Chondrocyte (in vitro differentiated cells): ENCODE data around the gene ALOX12. TPM values are rescaled to one million over a fixed set of nuclear protein-coding genes. Genes with fewer than 3 reads are reported as not detected.

Source experiments
- DNase-seq: peaks from one replicate; pipeline ENCODE4 v3.0.0; 2021; ENCODE audit warnings: mixed read lengths, low spot score
- H3K27ac Mint-ChIP-seq: one replicate; pipeline ENCODE4 v1.8.0; 2021; ENCODE audit warnings: mild to moderate bottlenecking, moderate library complexity, mixed read lengths; ENCODE audit not compliant: unreplicated experiment
- H3K27me3 Mint-ChIP-seq: 2 replicates; pipeline ENCODE4 v1.8.0; 2021; ENCODE audit warnings: low read depth, mixed read lengths
- H3K36me3 Mint-ChIP-seq: 2 replicates; pipeline ENCODE4 v1.8.0; 2021; ENCODE audit warnings: low read depth, mixed read lengths
- H3K4me1 Mint-ChIP-seq: 2 replicates; pipeline ENCODE4 v1.8.0; 2021; ENCODE audit warnings: low read depth, mild to moderate bottlenecking, mixed read lengths
- H3K4me3 Mint-ChIP-seq: one replicate; pipeline ENCODE4 v1.8.0; 2021; ENCODE audit warnings: mild to moderate bottlenecking, moderate library complexity, mixed read lengths; ENCODE audit not compliant: unreplicated experiment
- H3K9me3 Mint-ChIP-seq: 2 replicates; pipeline ENCODE4 v1.8.0; 2021; ENCODE audit warnings: low read depth, mixed read lengths
- total RNA-seq: library from RNA; stranded (reverse); gene quantifications from 3 replicates; pipeline ENCODE4 v1.2.1, GENCODE V29; 2021
- TF ChIP-seq, protein P1 (sequence below): fragments of 200-600 bp; sonication (generic); IDR thresholded peaks from 2 replicates; pipeline ENCODE4 v1.5.0; 2021; ENCODE audit warnings: antibody characterized with exemption, mild to moderate bottlenecking, moderate library complexity

Gene ALOX12
- total RNA-seq, 1 donor from 2014 or later: not detected

DNA sequence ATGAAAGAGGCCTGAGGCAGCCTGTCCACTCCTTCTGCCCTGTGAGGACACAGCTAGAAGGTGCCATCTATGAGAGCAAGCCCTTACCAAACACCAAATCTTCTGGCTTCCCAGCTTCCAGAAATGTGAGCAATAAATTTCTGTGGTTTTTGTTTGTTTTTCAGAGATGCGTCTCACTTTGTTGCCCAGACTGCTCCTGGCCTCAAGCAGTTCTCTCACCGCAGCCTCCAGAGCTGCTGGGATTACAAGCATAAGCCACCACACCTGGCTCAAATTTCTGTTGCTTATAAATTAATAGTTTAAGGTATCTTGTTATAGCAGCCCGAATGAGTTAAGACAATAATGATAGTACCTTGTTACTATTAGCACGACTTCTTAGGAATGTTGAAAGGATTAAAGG is 60.5 kb downstream of the ALOX12 start:
- H3K27ac Mint-ChIP-seq: no peak overlapping the region
- no peak for DNase-seq

GRCh38 chr17:7058831-7059447 is 63.1 kb downstream of the ALOX12 start:
- TF ChIP-seq, protein P1, sequence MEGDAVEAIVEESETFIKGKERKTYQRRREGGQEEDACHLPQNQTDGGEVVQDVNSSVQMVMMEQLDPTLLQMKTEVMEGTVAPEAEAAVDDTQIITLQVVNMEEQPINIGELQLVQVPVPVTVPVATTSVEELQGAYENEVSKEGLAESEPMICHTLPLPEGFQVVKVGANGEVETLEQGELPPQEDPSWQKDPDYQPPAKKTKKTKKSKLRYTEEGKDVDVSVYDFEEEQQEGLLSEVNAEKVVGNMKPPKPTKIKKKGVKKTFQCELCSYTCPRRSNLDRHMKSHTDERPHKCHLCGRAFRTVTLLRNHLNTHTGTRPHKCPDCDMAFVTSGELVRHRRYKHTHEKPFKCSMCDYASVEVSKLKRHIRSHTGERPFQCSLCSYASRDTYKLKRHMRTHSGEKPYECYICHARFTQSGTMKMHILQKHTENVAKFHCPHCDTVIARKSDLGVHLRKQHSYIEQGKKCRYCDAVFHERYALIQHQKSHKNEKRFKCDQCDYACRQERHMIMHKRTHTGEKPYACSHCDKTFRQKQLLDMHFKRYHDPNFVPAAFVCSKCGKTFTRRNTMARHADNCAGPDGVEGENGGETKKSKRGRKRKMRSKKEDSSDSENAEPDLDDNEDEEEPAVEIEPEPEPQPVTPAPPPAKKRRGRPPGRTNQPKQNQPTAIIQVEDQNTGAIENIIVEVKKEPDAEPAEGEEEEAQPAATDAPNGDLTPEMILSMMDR: no peak
- Mint-ChIP-seq H3K36me3 (peaks cover 1% of the 10 kb centered on the region), H3K4me3 (no peak overlapping the region), H3K4me1 (peaks cover 17% of the 10 kb centered on the region), H3K9me3 (no peaks in the 10 kb centered on the region), H3K27ac (no peak overlapping the region), H3K27me3 (peaks cover 8% of the 10 kb centered on the region)
- DNase-seq: no peak

More for the DNA sequence above, 60.5 kb downstream of the ALOX12 start:
- peaks cover 10% of the 10 kb centered on the region for H3K4me1 Mint-ChIP-seq
- no peak overlapping the region for H3K4me3 Mint-ChIP-seq
- H3K27me3 Mint-ChIP-seq: peaks cover 3% of the 10 kb centered on the region
- no peaks in the 10 kb centered on the region for H3K36me3 Mint-ChIP-seq
- no peaks in the 10 kb centered on the region for H3K9me3 Mint-ChIP-seq
- TF ChIP-seq, protein P1: no peak

Other genes starting within 250 kb of the ALOX12 start
- 0.36 to 0.40 TPM in 2 of 3 replicates, not detected in the other for gene XAF1, start 240.0 kb upstream of the ALOX12 start, total RNA-seq
- not detected in 3 replicates for gene FBXO39, start 219.8 kb upstream of the ALOX12 start, total RNA-seq
- gene TEKT1, start 164.3 kb upstream of the ALOX12 start, total RNA-seq: not detected in 3 replicates
- 241 to 266 TPM (median 259 TPM) in 3 replicates for gene RNASEK, start 16.6 kb downstream of the ALOX12 start, total RNA-seq
- not detected in 3 replicates for gene BCL6B, start 27.0 kb downstream of the ALOX12 start, total RNA-seq
- 3.5 to 5.4 TPM (median 4.8 TPM) in 3 replicates for gene SLC16A13, start 40.0 kb downstream of the ALOX12 start, total RNA-seq
- gene SLC16A11, start 48.0 kb downstream of the ALOX12 start, total RNA-seq: 0.41 to 0.85 TPM (median 0.47 TPM) in 3 replicates
- gene CLEC10A, start 84.2 kb downstream of the ALOX12 start, total RNA-seq: not detected in 3 replicates
- gene ASGR2, start 118.8 kb downstream of the ALOX12 start, total RNA-seq: not detected in 3 replicates
- gene ASGR1, start 183.3 kb downstream of the ALOX12 start, total RNA-seq: 0.46 to 1.9 TPM (median 0.97 TPM) in 3 replicates
- gene DLG4, start 223.8 kb downstream of the ALOX12 start, total RNA-seq: 28.3 to 34.4 TPM (median 31.3 TPM) in 3 replicates
- gene ACADVL, start 223.9 kb downstream of the ALOX12 start, total RNA-seq: 427 to 584 TPM (median 454 TPM) in 3 replicates
- 58.8 to 65.2 TPM (median 59.5 TPM) in 3 replicates for gene DVL2, start 238.5 kb downstream of the ALOX12 start, total RNA-seq
- 49.5 to 57.8 TPM (median 53.1 TPM) in 3 replicates for gene PHF23, start 243.4 kb downstream of the ALOX12 start, total RNA-seq
- 449 to 459 TPM (median 455 TPM) in 3 replicates for gene GABARAP, start 246.4 kb downstream of the ALOX12 start, total RNA-seq